ENCODE data around the gene SH3BGRL3.

The SH3BGRL3 gene

GRCh38 chr1:26287033-26287711 is 7.3 kb downstream of the SH3BGRL3 start:
- TF ChIP-seq CTCF (IDR thresholded peaks at IDR 0.05; ENCODE audit: low read length, missing control alignments) = no peak
- no peak overlapping the region for H3K4me3 ChIP-seq (replicated peaks; ENCODE audit: low read depth, low read length)
- no peak for DNase-seq (ENCODE audit: low read depth)

GRCh38 chr1:26287811-26288210 is 7.9 kb downstream of the SH3BGRL3 start:
- no peak for DNase-seq (ENCODE audit: low read depth)
- H3K4me3 ChIP-seq (replicated peaks; ENCODE audit: low read depth, low read length) = no peak overlapping the region
- TF ChIP-seq CTCF (IDR thresholded peaks at IDR 0.05; ENCODE audit: low read length, missing control alignments) = no peak

GRCh38 chr1:26288311-26288941 is 8.5 kb downstream of the SH3BGRL3 start:
- DNase-seq (ENCODE audit: low read depth) = no peak

GRCh38 chr1:26289158-26290059 is 9.5 kb downstream of the SH3BGRL3 start:
- DNase-seq (ENCODE audit: low read depth) = no peak
- H3K4me3 ChIP-seq (replicated peaks; ENCODE audit: low read depth, low read length) = no peak overlapping the region
- TF ChIP-seq CTCF (IDR thresholded peaks at IDR 0.05; ENCODE audit: low read length, missing control alignments) = no peak

More at GRCh38 chr1:26288311-26288941, 8.5 kb downstream of the SH3BGRL3 start:
- TF ChIP-seq CTCF (IDR thresholded peaks at IDR 0.05; ENCODE audit: low read length, missing control alignments) = no peak
- H3K4me3 ChIP-seq (replicated peaks; ENCODE audit: low read depth, low read length) = no peak overlapping the region

GRCh38 chr1:26290122-26290881 is 10.4 kb downstream of the SH3BGRL3 start:
- no peak for TF ChIP-seq CTCF (IDR thresholded peaks at IDR 0.05; ENCODE audit: low read length, missing control alignments)
- H3K4me3 ChIP-seq (replicated peaks; ENCODE audit: low read depth, low read length) = no peak overlapping the region
- no peak for DNase-seq (ENCODE audit: low read depth)

GRCh38 chr1:26290882-26291261 is 11.0 kb downstream of the SH3BGRL3 start:
- H3K4me3 ChIP-seq (replicated peaks; ENCODE audit: low read depth, low read length) = no peak overlapping the region
- DNase-seq (ENCODE audit: low read depth) = no peak
- no peak for TF ChIP-seq CTCF (IDR thresholded peaks at IDR 0.05; ENCODE audit: low read length, missing control alignments)
